Breast epithelium (tissue), 4 donors: ENCODE data around the gene NTSR1. TPM values are rescaled to one million over a fixed set of nuclear protein-coding genes. Genes with fewer than 3 reads are reported as not detected.
A peak's percentile ranks its signal among the peaks of the same experiment; 100 is the strongest.

ENCODE experiments used
- DNase-seq, 2 donors: peaks; one replicate each; pipeline ENCODE4 v3.0.0-alpha.2; 2019; ENCODE audit warnings: low spot score in 2 of 2
- H3K27ac ChIP-seq, 2 donors: fragments of 200-600 bp; sonication (generic) in 1 of 2; one replicate each; pipeline ENCODE4 v1.5.1; 2016 to 2019; ENCODE audit warnings: mild to moderate bottlenecking in 1 of 2
- H3K27me3 ChIP-seq, 2 donors: fragments of 200-600 bp; sonication (generic) in 1 of 2; one replicate each; pipeline versions ENCODE4 v1.5.1 to v1.6.0; 2017 to 2019; ENCODE audit warnings: control low read depth in 1 of 2, mild to moderate bottlenecking in 1 of 2
- H3K36me3 ChIP-seq: fragments of 200-600 bp; one replicate; pipeline ENCODE4 v1.5.1; 2019
- H3K4me1 ChIP-seq, 2 donors: fragments of 200-600 bp; sonication (generic); one replicate each; pipeline ENCODE4 v1.5.1; 2016 to 2019; ENCODE audit warnings: control low read depth in 1 of 2
- H3K4me3 ChIP-seq, 3 donors: fragments of 200-600 bp; sonication (generic); 1 replicate in 2 of 3; 2 replicates in 1 of 3; pipeline ENCODE4 v1.5.1; 2016 to 2019; ENCODE audit warnings: mild to moderate bottlenecking in 3 of 3, moderate library complexity in 2 of 3
- H3K9me3 ChIP-seq, 2 donors: fragments of 200-600 bp; sonication (generic) in 1 of 2; one replicate each; pipeline ENCODE4 v1.5.1; 2016 to 2019; ENCODE audit warnings: control low read depth in 1 of 2
- CTCF ChIP-seq, 3 donors: fragments of 450-650 bp; IDR thresholded peaks; one replicate each; pipeline ENCODE4 v1.5.1; 2016 to 2017; ENCODE audit warnings: antibody characterized with exemption in 3 of 3, mild to moderate bottlenecking in 3 of 3, moderate library complexity in 3 of 3
- POLR2A ChIP-seq: fragments of 450-650 bp; IDR thresholded peaks from one replicate; pipeline ENCODE4 v1.6.1; 2016; ENCODE audit warnings: antibody characterized with exemption, mild to moderate bottlenecking, moderate library complexity
- POLR2AphosphoS5 ChIP-seq, 3 donors: sonication (generic); formaldehyde crosslinking; IDR thresholded peaks; one replicate each; pipeline ENCODE4 v1.6.1; 2017; ENCODE audit warnings: antibody characterized with exemption in 3 of 3
- intact Hi-C: fragments of 100-400 bp; cut with DNase I; formaldehyde crosslinking; loops from one replicate; pipeline ENCODE4 v1.15.1; 2023; ENCODE audit warnings: low total_unique reads
- total RNA-seq, 3 donors: library from RNA; depleted of rRNA; stranded (reverse); fragments of >200 nt; gene quantifications; one replicate each; pipeline ENCODE4 v1.1.0, GENCODE V29; 2016

Gene NTSR1
- under 1 TPM in 1 of 3 donors, not detected in 2; under 0.01 TPM for total RNA-seq

- Histone ChIP-seq H3K36me3 (no peaks in the 10 kb centered on the region), H3K4me1 (peaks cover 0 to 4% of the 10 kb centered on the region in 2 donors), H3K27ac (no peak within 1 kb of the TSS), H3K9me3 (no peaks in the 10 kb centered on the region), H3K27me3 (peaks cover 4 to 62% of the 10 kb centered on the region in 2 donors), H3K4me3 (peak within 1 kb of the TSS in 2 of 3 donors; percentile 5 to 19)
- intact Hi-C loops = no loop called here
- DNase-seq = no peak
- TF ChIP-seq POLR2AphosphoS5 (IDR thresholded peaks at IDR 0.05) (no peak), POLR2A (no peak), CTCF (IDR thresholded peaks at IDR 0.05) (no peak)
Measured at GRCh38 chr20:62708591-62709536, at the start of gene NTSR1. NTSR1 (plus strand) TSS chr20:62708836; CDS start chr20:62709208, 372 bp downstream.

- H3K27ac ChIP-seq = no peak overlapping the region
- intact Hi-C loops = loop anchor here (10.0 kb wide), 1 partner anchor 125 kb away; no protein-coding TSS in a partner anchor
Measured at GRCh38 chr20:62659488-62660239, 49.0 kb upstream of the NTSR1 start.

GRCh38 chr20:62660240-62660615 is 48.4 kb upstream of the NTSR1 start:
- Histone ChIP-seq H3K4me3 (no peak overlapping the region), H3K36me3 (no peaks in the 10 kb centered on the region)

More at GRCh38 chr20:62659488-62660239, 49.0 kb upstream of the NTSR1 start:
- TF ChIP-seq POLR2AphosphoS5 (IDR thresholded peaks at IDR 0.05) = no peak
- no peak for TF ChIP-seq CTCF (IDR thresholded peaks at IDR 0.05)
- no peak for TF ChIP-seq POLR2A
- Histone ChIP-seq H3K9me3 (no peaks in the 10 kb centered on the region), H3K36me3 (no peaks in the 10 kb centered on the region), H3K27me3 (no peaks in the 10 kb centered on the region), H3K4me1 (no peaks in the 10 kb centered on the region), H3K4me3 (no peak overlapping the region)
- DNase-seq = no peak

GRCh38 chr20:62660768-62661167 is 47.9 kb upstream of the NTSR1 start:
- Histone ChIP-seq H3K9me3 (no peaks in the 10 kb centered on the region), H3K27ac (no peak overlapping the region), H3K27me3 (no peaks in the 10 kb centered on the region), H3K4me1 (no peaks in the 10 kb centered on the region), H3K4me3 (no peak overlapping the region), H3K36me3 (no peaks in the 10 kb centered on the region)
- DNase-seq = no peak
- no peak for TF ChIP-seq POLR2A
- TF ChIP-seq CTCF (IDR thresholded peaks at IDR 0.05) = no peak
- TF ChIP-seq POLR2AphosphoS5 (IDR thresholded peaks at IDR 0.05) = no peak
- intact Hi-C loops = loop anchor here (10.0 kb wide), 1 partner anchor 124 kb away; no protein-coding TSS in a partner anchor

More at GRCh38 chr20:62660240-62660615, 48.4 kb upstream of the NTSR1 start:
- Histone ChIP-seq H3K9me3 (no peaks in the 10 kb centered on the region), H3K27ac (no peak overlapping the region), H3K4me1 (no peaks in the 10 kb centered on the region), H3K27me3 (no peaks in the 10 kb centered on the region)
- no peak for DNase-seq
- TF ChIP-seq POLR2A (no peak), POLR2AphosphoS5 (IDR thresholded peaks at IDR 0.05) (no peak), CTCF (IDR thresholded peaks at IDR 0.05) (no peak)
- intact Hi-C loops = loop anchor here (10.0 kb wide), 1 partner anchor 125 kb away; no protein-coding TSS in a partner anchor
